WTC11 (cell line): ENCODE data around the gene CRELD2. TPM values are rescaled to one million over a fixed set of nuclear protein-coding genes. Genes with fewer than 3 reads are reported as not detected.

Source experiments
- ATAC-seq: fragments of 200-7000 bp; cut with Tn5 transposase; 2 replicates; pipeline ENCODE4 v1.10.0; 2021; ENCODE audit warnings: mild to moderate bottlenecking, moderate library complexity
- Bru-seq: library from RNA; stranded (reverse); fragments of 400-500 nt; gene quantifications from one replicate; lab custom pipeline; 2021; lab: Mats Ljungman, UMichigan
- CTCF ChIA-PET: fragments of 300-600 bp; sonication (Branson Sonifier 250); formaldehyde crosslinking; loops from one replicate; lab custom pipeline; 2021; ENCODE audit warnings: antibody characterized with exemption; lab: Charles Lee
- POLR2A ChIA-PET: fragments of 350-600 bp; sonication (Branson Sonifier 250); formaldehyde crosslinking; loops from one replicate; lab custom pipeline; 2021; ENCODE audit warnings: antibody characterized with exemption; lab: Charles Lee
- DNase-seq: peaks from one replicate; pipeline ENCODE4 v3.0.0; 2021; ENCODE audit warnings: low spot score
- H3K27ac Mint-ChIP-seq: 2 replicates; pipeline ENCODE4 v1.8.0; 2021; ENCODE audit warnings: mixed read lengths
- H3K27me3 Mint-ChIP-seq: 2 replicates; pipeline ENCODE4 v1.8.0; 2021; ENCODE audit warnings: low read depth, mild to moderate bottlenecking, moderate library complexity, mixed read lengths
- H3K36me3 Mint-ChIP-seq: 2 replicates; pipeline ENCODE4 v1.8.0; 2021; ENCODE audit warnings: mixed read lengths
- H3K4me1 Mint-ChIP-seq: 2 replicates; pipeline ENCODE4 v1.8.0; 2022; ENCODE audit warnings: mixed read lengths
- H3K4me3 Mint-ChIP-seq: 2 replicates; pipeline ENCODE4 v1.8.0; 2021; ENCODE audit warnings: mild to moderate bottlenecking, moderate library complexity, mixed read lengths
- H3K9me3 Mint-ChIP-seq: 2 replicates; pipeline ENCODE4 v1.8.0; 2021; ENCODE audit warnings: mixed read lengths
- CBFB ChIP-seq: sonication (generic); formaldehyde crosslinking; IDR thresholded peaks from 2 replicates; pipeline ENCODE4 v1.8.1; 2022; ENCODE audit warnings: mild to moderate bottlenecking, low read depth, missing genetic modification reagents
- CDX4 ChIP-seq: fragments of 250-450 bp; sonication (Bioruptor Pico); IDR thresholded peaks from 2 replicates; pipeline ENCODE4 v1.9.0; 2021; ENCODE audit warnings: moderate library complexity, mild to moderate bottlenecking, inconsistent platforms, borderline replicate concordance
- CREM ChIP-seq: sonication (generic); formaldehyde crosslinking; IDR thresholded peaks from 2 replicates; pipeline ENCODE4 v1.8.1; 2022; ENCODE audit warnings: mild to moderate bottlenecking, missing genetic modification reagents, moderate library complexity
- E2F1 ChIP-seq: sonication (generic); formaldehyde crosslinking; IDR thresholded peaks from 2 replicates; pipeline ENCODE4 v1.8.0; 2022; ENCODE audit warnings: mild to moderate bottlenecking, missing genetic modification reagents
- E2F5 ChIP-seq: sonication (generic); formaldehyde crosslinking; IDR thresholded peaks from 2 replicates; pipeline ENCODE4 v1.8.1; 2022; ENCODE audit warnings: mild to moderate bottlenecking, moderate library complexity, missing genetic modification reagents
- ELF4 ChIP-seq: sonication (generic); formaldehyde crosslinking; IDR thresholded peaks from 2 replicates; pipeline ENCODE4 v1.8.1; 2022; ENCODE audit warnings: low read depth, mild to moderate bottlenecking, moderate library complexity, missing genetic modification reagents
- ETV6 ChIP-seq: sonication (generic); formaldehyde crosslinking; IDR thresholded peaks from 2 replicates; pipeline ENCODE4 v1.8.1; 2022; ENCODE audit warnings: mild to moderate bottlenecking, missing genetic modification reagents
- HMGXB4 ChIP-seq: sonication (generic); formaldehyde crosslinking; IDR thresholded peaks from 2 replicates; pipeline ENCODE4 v1.8.1; 2023; ENCODE audit warnings: mild to moderate bottlenecking, moderate library complexity, missing genetic modification reagents
- MYBL2 ChIP-seq: sonication (generic); formaldehyde crosslinking; IDR thresholded peaks from 2 replicates; pipeline ENCODE4 v1.8.1; 2023; ENCODE audit warnings: mild to moderate bottlenecking, moderate library complexity, missing genetic modification reagents
- NFE2L1 ChIP-seq: sonication (generic); formaldehyde crosslinking; IDR thresholded peaks from 2 replicates; pipeline ENCODE4 v1.8.1; 2023; ENCODE audit warnings: missing genetic modification reagents
- NFYB ChIP-seq: sonication (generic); formaldehyde crosslinking; conservative IDR thresholded peaks from 2 replicates; pipeline ENCODE4 v1.8.0; 2022; ENCODE audit warnings: low read depth, missing genetic modification reagents
- PRDM15 ChIP-seq: sonication (generic); formaldehyde crosslinking; IDR thresholded peaks from 2 replicates; pipeline ENCODE4 v1.8.0; 2022; ENCODE audit warnings: missing genetic modification reagents
- SP1 ChIP-seq: sonication (generic); formaldehyde crosslinking; conservative IDR thresholded peaks from 2 replicates; pipeline ENCODE4 v1.8.1; 2022; ENCODE audit warnings: missing genetic modification reagents
- TEAD1 ChIP-seq: sonication (generic); formaldehyde crosslinking; IDR thresholded peaks from 2 replicates; pipeline ENCODE4 v1.8.0; 2022; ENCODE audit warnings: mild to moderate bottlenecking, missing genetic modification reagents
- USF2 ChIP-seq: sonication (generic); formaldehyde crosslinking; IDR thresholded peaks from 2 replicates; pipeline ENCODE4 v1.8.1; 2023; ENCODE audit warnings: mild to moderate bottlenecking, missing genetic modification reagents, moderate library complexity
- ZNF232 ChIP-seq: sonication (generic); formaldehyde crosslinking; IDR thresholded peaks from 2 replicates; pipeline ENCODE4 v1.8.0; 2022; ENCODE audit warnings: mild to moderate bottlenecking, missing genetic modification reagents
- ZNF263 ChIP-seq: sonication (generic); formaldehyde crosslinking; IDR thresholded peaks from 2 replicates; pipeline ENCODE4 v1.8.1; 2022; ENCODE audit warnings: low read depth, mild to moderate bottlenecking, moderate library complexity, missing genetic modification reagents
- ZNF317 ChIP-seq: sonication (generic); formaldehyde crosslinking; IDR thresholded peaks from 2 replicates; pipeline ENCODE4 v1.8.1; 2023; ENCODE audit warnings: low read depth, mild to moderate bottlenecking, moderate library complexity, missing genetic modification reagents, borderline replicate concordance
- ZNF416 ChIP-seq: fragments of 250-450 bp; sonication (Bioruptor Pico); IDR thresholded peaks from 2 replicates; pipeline ENCODE4 v1.9.0; 2021; ENCODE audit warnings: mild to moderate bottlenecking, inconsistent platforms
- long read RNA-seq, 3 experiments: library from RNA in 1 of 3; library from capped mRNA in 1 of 3; library from polyadenylated mRNA in 1 of 3; unstranded in 2 of 3; stranded (forward) in 1 of 3; transcript quantifications; one replicate each; pipeline ENCODE4 v2.0.0, GENCODE V29; 2021
- total RNA-seq: library from RNA; stranded (reverse); gene quantifications from 3 replicates; pipeline ENCODE4 v1.2.3, GENCODE V29; 2021
- TF ChIP-seq, protein P1 (sequence below): sonication (generic); formaldehyde crosslinking; IDR thresholded peaks from 2 replicates; pipeline ENCODE4 v1.8.1; 2023; ENCODE audit warnings: mild to moderate bottlenecking, missing genetic modification reagents

Gene CRELD2, protein sequence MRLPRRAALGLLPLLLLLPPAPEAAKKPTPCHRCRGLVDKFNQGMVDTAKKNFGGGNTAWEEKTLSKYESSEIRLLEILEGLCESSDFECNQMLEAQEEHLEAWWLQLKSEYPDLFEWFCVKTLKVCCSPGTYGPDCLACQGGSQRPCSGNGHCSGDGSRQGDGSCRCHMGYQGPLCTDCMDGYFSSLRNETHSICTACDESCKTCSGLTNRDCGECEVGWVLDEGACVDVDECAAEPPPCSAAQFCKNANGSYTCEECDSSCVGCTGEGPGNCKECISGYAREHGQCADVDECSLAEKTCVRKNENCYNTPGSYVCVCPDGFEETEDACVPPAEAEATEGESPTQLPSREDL
- 34.9 to 42.8 TPM (median 35.2 TPM) in 3 replicates for total RNA-seq
- Bru-seq, nascent RNA, result percentile 46 among the genes with signal in this experiment
- long read RNA-seq, experiment 1, transcript CRELD2-203 (11 exons, 1,577 nt), result minor isoform, 7 of 212 reads
- long read RNA-seq, experiment 1, transcript CRELD2-201 (10 exons, 1,357 nt), result major isoform, 145 of 212 reads
- long read RNA-seq, experiment 1, partial matches to known transcripts, result 2 of 212 reads
- long read RNA-seq, experiment 1, other reads (novel, unspliced or antisense), result 54 of 212 reads
- long read RNA-seq, experiment 2, transcript CRELD2-201 (10 exons, 1,357 nt), result major isoform, 18 of 32 reads
- long read RNA-seq, experiment 2, partial matches to known transcripts, result 3 of 32 reads
- long read RNA-seq, experiment 2, other reads (novel, unspliced or antisense), result 10 of 32 reads
- long read RNA-seq, experiment 3, partial matches to known transcripts, result 12 of 15 reads
- long read RNA-seq, experiment 3, other reads (novel, unspliced or antisense), result 2 of 15 reads

DNA sequence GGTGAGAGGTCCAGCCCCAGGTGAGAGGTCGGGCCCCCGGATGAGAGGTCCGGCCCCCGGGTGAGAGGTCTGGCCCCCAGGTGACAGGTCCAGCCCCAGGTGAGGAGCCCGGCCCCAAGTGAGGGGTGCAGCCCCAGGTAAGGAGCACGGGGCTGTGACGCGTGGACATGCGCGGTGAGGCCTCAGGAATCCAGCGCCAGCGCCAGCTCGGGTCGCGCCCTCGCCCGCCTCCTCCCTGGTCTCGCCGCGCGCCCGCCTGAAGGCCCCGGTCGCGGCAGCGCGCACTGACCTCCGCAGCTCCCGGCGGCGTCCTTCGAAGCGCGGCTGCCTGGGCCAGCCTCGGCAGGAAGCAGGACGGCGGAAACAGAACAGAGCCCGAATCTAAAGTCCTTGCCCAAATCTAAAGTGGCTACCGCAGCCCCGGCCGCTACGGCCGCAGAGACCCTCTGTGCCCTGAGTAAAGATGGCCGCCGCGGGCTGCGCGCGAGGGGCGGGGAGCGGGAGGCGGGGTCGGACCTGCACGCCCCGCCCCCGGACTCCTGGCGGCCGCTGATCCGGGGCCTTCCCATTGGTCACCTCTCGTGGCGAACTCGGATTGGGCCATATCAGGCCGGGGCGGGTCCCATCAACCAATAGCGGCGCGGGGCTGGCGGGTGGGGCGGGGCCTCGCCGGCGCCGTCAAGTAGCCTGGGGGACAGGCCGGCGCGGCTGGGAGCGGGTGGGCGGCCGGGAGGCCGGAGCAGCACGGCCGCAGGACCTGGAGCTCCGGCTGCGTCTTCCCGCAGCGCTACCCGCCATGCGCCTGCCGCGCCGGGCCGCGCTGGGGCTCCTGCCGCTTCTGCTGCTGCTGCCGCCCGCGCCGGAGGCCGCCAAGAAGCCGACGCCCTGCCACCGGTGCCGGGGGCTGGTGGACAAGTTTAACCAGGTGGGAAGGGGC lies at the start of gene CRELD2, which contains the start of gene ALG12:
Gene CRELD2 (plus strand): TSS at position 661 of the 937 bp plus-strand sequence. CDS start 136 bp downstream, at position 797.
Gene ALG12 (minus strand): TSS at position 465 of the 937 bp plus-strand sequence. CDS start 4,673 bp downstream, outside the sequence.
- H3K9me3 Mint-ChIP-seq, result no peaks in the 10 kb centered on the region
- peak within 1 kb of the TSS; percentile 78 for H3K4me3 Mint-ChIP-seq
- CTCF ChIA-PET, result interaction anchor here (0.8 to 2.1 kb wide), 4 partner anchors 17 to 289 kb away, joined by 3 to 8 read pairs (median 4); no protein-coding TSS in a partner anchor
- ATAC-seq (peak; percentile 95), DNase-seq (peak; percentile 98)
- H3K27ac Mint-ChIP-seq, result no peak within 1 kb of the TSS; the same call in 1 of the 2 replicates
- POLR2A ChIA-PET, result no interaction called here
- TF ChIP-seq PRDM15, result no peak
- TF ChIP-seq HMGXB4 (CRISPR knock-in tag), result peak; percentile 84; the same call in 1 of the 2 replicates
- peak; percentile 62; the same call in 1 of the 2 replicates for TF ChIP-seq MYBL2 (CRISPR knock-in tag)
- TF ChIP-seq ELF4 (CRISPR knock-in tag), result no peak
- TF ChIP-seq CREM, result peak; percentile 45; the same call in 1 of the 2 replicates
- TF ChIP-seq TEAD1, result peak; percentile 24
- 0 out of 2 replicates have a peak, but pooled peaks have one; percentile 49 for TF ChIP-seq ETV6 (CRISPR knock-in tag)
- 0 out of 2 replicates have a peak, but pooled peaks have one; percentile 10 for TF ChIP-seq ZNF232 (CRISPR knock-in tag)
- TF ChIP-seq CBFB (CRISPR knock-in tag), result 0 out of 2 replicates have a peak, but pooled peaks have one; percentile 50
- 0 out of 2 replicates have a peak, but pooled peaks have one; percentile 31 for TF ChIP-seq ZNF416 (CRISPR knock-in tag)
- TF ChIP-seq E2F1 (CRISPR knock-in tag), result no peak
- TF ChIP-seq SP1 (CRISPR knock-in tag), result peak; percentile 88
- TF ChIP-seq NFE2L1 (CRISPR knock-in tag), result no peak
- TF ChIP-seq, protein P1, sequence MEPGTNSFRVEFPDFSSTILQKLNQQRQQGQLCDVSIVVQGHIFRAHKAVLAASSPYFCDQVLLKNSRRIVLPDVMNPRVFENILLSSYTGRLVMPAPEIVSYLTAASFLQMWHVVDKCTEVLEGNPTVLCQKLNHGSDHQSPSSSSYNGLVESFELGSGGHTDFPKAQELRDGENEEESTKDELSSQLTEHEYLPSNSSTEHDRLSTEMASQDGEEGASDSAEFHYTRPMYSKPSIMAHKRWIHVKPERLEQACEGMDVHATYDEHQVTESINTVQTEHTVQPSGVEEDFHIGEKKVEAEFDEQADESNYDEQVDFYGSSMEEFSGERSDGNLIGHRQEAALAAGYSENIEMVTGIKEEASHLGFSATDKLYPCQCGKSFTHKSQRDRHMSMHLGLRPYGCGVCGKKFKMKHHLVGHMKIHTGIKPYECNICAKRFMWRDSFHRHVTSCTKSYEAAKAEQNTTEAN (CRISPR knock-in tag), result 0 out of 2 replicates have a peak, but pooled peaks have one; percentile 57
- no peak for TF ChIP-seq CDX4
- 0 out of 2 replicates have a peak, but pooled peaks have one; percentile 45 for TF ChIP-seq ZNF263 (CRISPR knock-in tag)
- TF ChIP-seq USF2 (CRISPR knock-in tag), result peak; percentile 31; the same call in 1 of the 2 replicates
- peak; percentile 68; the same call in 1 of the 2 replicates for TF ChIP-seq E2F5 (CRISPR knock-in tag)
- 0 out of 2 replicates have a peak, but pooled peaks have one; percentile 37 for TF ChIP-seq ZNF317 (CRISPR knock-in tag)
- TF ChIP-seq NFYB (CRISPR knock-in tag), result peak; percentile 86
- H3K27me3 Mint-ChIP-seq, result no peaks in the 10 kb centered on the region
- H3K4me1 Mint-ChIP-seq, result peaks cover 5% of the 10 kb centered on the region
- peaks cover 7% of the 10 kb centered on the region; the same call in 1 of the 2 replicates for H3K36me3 Mint-ChIP-seq
